H1 (cell line): Measurements from ENCODE around the gene PIGZ. TPM values are rescaled to one million over a fixed set of nuclear protein-coding genes. Genes with fewer than 3 reads are reported as not detected.

ENCODE experiments used
- CTCF ChIA-PET: fragments of 300-600 bp; sonication (Branson Sonifier 250); formaldehyde crosslinking; loops from one replicate; lab custom pipeline; 2021; ENCODE audit not compliant: partially characterized antibody; lab: Charles Lee
- POLR2A ChIA-PET: fragments of 300-600 bp; sonication (Branson Sonifier 250); formaldehyde crosslinking; loops from one replicate; lab custom pipeline; 2021; ENCODE audit warnings: inconsistent platforms; ENCODE audit not compliant: partially characterized antibody; lab: Charles Lee
- DNase-seq, 2 experiments: peaks; one replicate each; pipeline versions ENCODE4 v3.0.0 to v3.0.0-alpha.2; 2010 to 2022; ENCODE audit warnings: low spot score in 2 of 2, low read depth in 1 of 2, mixed read lengths in 1 of 2
- FAIRE-seq: peaks from 2 replicates; lab custom pipeline; 2011; peaks lifted over from hg19 to GRCh38; lab: Jason Lieb, UNC
- H2AFZ ChIP-seq: 2 replicates; pipeline ENCODE4 v1.8.1; 2012; ENCODE audit warnings: low read length, inconsistent platforms
- H2AK5ac ChIP-seq: 2 replicates; pipeline ENCODE4 v1.6.1; 2013; ENCODE audit warnings: low read depth, low read length
- H2BK120ac ChIP-seq: replicated peaks from 2 replicates; pipeline ENCODE3; 2013; ENCODE audit warnings: low read depth, low read length, inconsistent platforms
- H2BK12ac ChIP-seq: 2 replicates; pipeline ENCODE4 v1.6.1; 2013; ENCODE audit warnings: low read depth, low read length
- H2BK15ac ChIP-seq: 2 replicates; pipeline ENCODE4 v1.6.1; 2013; ENCODE audit warnings: low read length
- H2BK20ac ChIP-seq: 2 replicates; pipeline ENCODE4 v1.6.1; 2013; ENCODE audit warnings: low read length
- H2BK5ac ChIP-seq: 2 replicates; pipeline ENCODE4 v1.6.1; 2013; ENCODE audit warnings: low read depth, low read length
- H3K14ac ChIP-seq: 2 replicates; pipeline ENCODE4 v1.6.1; 2013; ENCODE audit warnings: inconsistent platforms; ENCODE audit not compliant: insufficient read length
- H3K18ac ChIP-seq: 2 replicates; pipeline ENCODE4 v1.6.1; 2013; ENCODE audit warnings: low read length; ENCODE audit errors: extremely low read depth
- H3K23ac ChIP-seq: 2 replicates; pipeline ENCODE4 v1.6.1; 2013; ENCODE audit warnings: inconsistent platforms; ENCODE audit not compliant: insufficient read length
- H3K23me2 ChIP-seq: 2 replicates; pipeline ENCODE4 v1.6.1; 2013; ENCODE audit warnings: low read depth, low read length
- H3K27ac ChIP-seq: 2 replicates; pipeline ENCODE4 v1.6.1; 2011; ENCODE audit warnings: low read depth, low read length, inconsistent platforms
- H3K27me3 ChIP-seq, 4 experiments: replicated peaks in 1 of 4; 1 replicate in 1 of 4; 2 replicates in 3 of 4; pipeline versions ENCODE4 v1.6.1 to v1.8.1; 2011 to 2013; ENCODE audit warnings: low read length in 3 of 4, mild to moderate bottlenecking in 3 of 4, inconsistent platforms in 2 of 4, mixed read lengths in 2 of 4, moderate library complexity in 1 of 4; ENCODE audit not compliant: control insufficient read depth in 3 of 4, insufficient read depth in 3 of 4; ENCODE audit errors: extremely low read depth in 1 of 4
- H3K36me3 ChIP-seq, 4 experiments: 2 replicates each; pipeline versions ENCODE4 v1.6.1 to v1.8.1; 2011 to 2013; ENCODE audit warnings: mild to moderate bottlenecking in 4 of 4, low read length in 3 of 4, moderate library complexity in 2 of 4, control low read depth in 1 of 4, inconsistent platforms in 1 of 4; ENCODE audit not compliant: insufficient read depth in 4 of 4, control insufficient read depth in 2 of 4
- H3K4ac ChIP-seq: replicated peaks from 2 replicates; pipeline ENCODE3; 2013; ENCODE audit warnings: low read length, low read depth, mixed read lengths, inconsistent platforms; ENCODE audit not compliant: insufficient read length
- H3K4me1 ChIP-seq, 4 experiments: replicated peaks in 1 of 4; 1 replicate in 1 of 4; 2 replicates in 3 of 4; pipeline versions ENCODE4 v1.6.1 to v1.8.1; 2011 to 2013; ENCODE audit warnings: low read length in 3 of 4, inconsistent platforms in 2 of 4, mixed read lengths in 1 of 4; ENCODE audit not compliant: insufficient read depth in 4 of 4, control insufficient read depth in 3 of 4
- H3K4me2 ChIP-seq, 2 experiments: 2 replicates each; pipeline versions ENCODE4 v1.6.1 to v1.8.1; 2011 to 2013; ENCODE audit warnings: low read depth in 2 of 2, low read length in 2 of 2, control low read depth in 1 of 2, inconsistent platforms in 1 of 2, mild to moderate bottlenecking in 1 of 2; ENCODE audit not compliant: insufficient read depth in 1 of 2
- H3K4me3 ChIP-seq, 4 experiments: fragments of 200-600, 300-600 bp in 1 of 4; sonication (generic), shearing (Covaris generic), sonication (Bioruptor Twin) in 1 of 4; 2 replicates each; pipeline versions ENCODE4 v1.5.1 to v1.8.1; 2011 to 2016; ENCODE audit warnings: low read length in 4 of 4, low read depth in 3 of 4, control low read depth in 2 of 4, inconsistent platforms in 2 of 4, mild to moderate bottlenecking in 2 of 4, mixed read lengths in 1 of 4, moderate library complexity in 1 of 4; ENCODE audit not compliant: insufficient read depth in 2 of 4; ENCODE audit errors: extremely low read depth in 1 of 4
- H3K56ac ChIP-seq: replicated peaks from 2 replicates; pipeline ENCODE3; 2013; ENCODE audit warnings: low read depth, mild to moderate bottlenecking, mixed read lengths, low read length, inconsistent platforms; ENCODE audit not compliant: insufficient read length
- H3K79me1 ChIP-seq: 2 replicates; pipeline ENCODE4 v1.6.1; 2013; ENCODE audit warnings: low read depth, low read length, control low read depth
- H3K79me2 ChIP-seq, 2 experiments: 2 replicates each; pipeline versions ENCODE4 v1.6.1 to v1.8.1; 2012 to 2013; ENCODE audit warnings: low read length in 2 of 2, mild to moderate bottlenecking in 2 of 2, inconsistent platforms in 1 of 2; ENCODE audit not compliant: insufficient read depth in 2 of 2, control insufficient read depth in 1 of 2
- H3K9ac ChIP-seq, 4 experiments: replicated peaks in 1 of 4; 1 replicate in 1 of 4; 2 replicates in 3 of 4; pipeline versions ENCODE4 v1.6.1 to v1.8.1; 2011 to 2013; ENCODE audit warnings: low read depth in 3 of 4, low read length in 3 of 4, control low read depth in 2 of 4, mild to moderate bottlenecking in 2 of 4, moderate library complexity in 2 of 4, inconsistent platforms in 1 of 4; ENCODE audit errors: extremely low read depth in 1 of 4
- H3K9me3 ChIP-seq, 2 experiments: 2 replicates each; pipeline versions ENCODE4 v1.6.1 to v1.8.1; 2012 to 2013; ENCODE audit warnings: mild to moderate bottlenecking in 2 of 2, moderate library complexity in 2 of 2, control low read depth in 1 of 2, inconsistent platforms in 1 of 2, low read depth in 1 of 2, low read length in 1 of 2, mixed read lengths in 1 of 2; ENCODE audit not compliant: insufficient read depth in 2 of 2
- H4K20me1 ChIP-seq, 2 experiments: replicated peaks in 1 of 2; 2 replicates each; pipeline versions ENCODE3 to v1.8.1; 2011 to 2013; ENCODE audit warnings: inconsistent platforms in 2 of 2, low read length in 2 of 2, mild to moderate bottlenecking in 1 of 2; ENCODE audit not compliant: insufficient read depth in 2 of 2, control insufficient read depth in 1 of 2
- H4K5ac ChIP-seq: 2 replicates; pipeline ENCODE4 v1.6.1; 2013; ENCODE audit warnings: low read length, low read depth, mixed read lengths, inconsistent platforms; ENCODE audit not compliant: insufficient read length
- H4K8ac ChIP-seq: 2 replicates; pipeline ENCODE4 v1.8.0; 2013; ENCODE audit warnings: mild to moderate bottlenecking, moderate library complexity, low read length, inconsistent platforms; ENCODE audit not compliant: insufficient read depth; ENCODE audit errors: extremely low read depth
- H4K91ac ChIP-seq: replicated peaks from 2 replicates; pipeline ENCODE3; 2013; ENCODE audit warnings: low read length, mixed read lengths, inconsistent platforms; ENCODE audit not compliant: insufficient read length
- BACH1 ChIP-seq: IDR thresholded peaks from 2 replicates; pipeline ENCODE4 v1.6.1; 2012; ENCODE audit warnings: low read length, improper control_type of control experiment
- CHD1 ChIP-seq: IDR thresholded peaks from 2 replicates; pipeline ENCODE4 v1.6.1; 2012; ENCODE audit warnings: low read depth, low read length, improper control_type of control experiment
- E2F6 ChIP-seq: IDR thresholded peaks from 2 replicates; pipeline ENCODE4 v1.6.1; 2012; ENCODE audit warnings: inconsistent platforms
- EP300 ChIP-seq, 2 experiments: IDR thresholded peaks; 1 replicate in 1 of 2; 2 replicates in 1 of 2; pipeline ENCODE4 v1.6.1; 2011 to 2012; ENCODE audit warnings: low read depth in 2 of 2, low read length in 2 of 2, mild to moderate bottlenecking in 2 of 2, borderline replicate concordance in 1 of 2, inconsistent platforms in 1 of 2, moderate library complexity in 1 of 2
- FOSL1 ChIP-seq: IDR thresholded peaks from 2 replicates; pipeline ENCODE4 v1.6.1; 2011; ENCODE audit warnings: mild to moderate bottlenecking, low read depth, low read length, moderate library complexity; ENCODE audit not compliant: insufficient read depth
- JUND ChIP-seq: IDR thresholded peaks from 2 replicates; pipeline ENCODE4 v1.6.1; 2011; ENCODE audit warnings: mild to moderate bottlenecking, improper control_type of control experiment, low read length
- KDM1A ChIP-seq: fragments of 200-600, 300-600 bp; sonication (generic); IDR thresholded peaks from 2 replicates; pipeline ENCODE4 v1.7.1; 2016; ENCODE audit warnings: mild to moderate bottlenecking, low read length, borderline replicate concordance
- MAX ChIP-seq: IDR thresholded peaks from 2 replicates; pipeline ENCODE4 v1.6.1; 2012; ENCODE audit warnings: inconsistent platforms
- WGBS, 2 experiments: shearing (Covaris generic) in 1 of 2; methylation state at CpG; one replicate each; pipeline versions ENCODE4 v1.1.6 to v1.1.7; 2013 to 2015; ENCODE audit warnings: low lambda C conversion rate in 2 of 2, mixed read lengths in 2 of 2, inconsistent platforms in 1 of 2, low coverage in 1 of 2, missing lambda C conversion rate in 1 of 2; ENCODE audit not compliant: insufficient replicate concordance in 2 of 2, insufficient coverage in 1 of 2, insufficient read length in 1 of 2; ENCODE audit errors: extremely low coverage in 1 of 2, missing lambda C conversion rate in 1 of 2; 5-methylcytosine and 5-hydroxymethylcytosine counted together
- polyA plus RNA-seq, 7 experiments: library from polyadenylated mRNA; depleted of rRNA in 3 of 7; stranded (reverse) in 5 of 7; unstranded in 2 of 7; fragments of >200 nt in 5 of 7; fragments of 200-250 nt in 2 of 7; gene quantifications; 1 replicate in 5 of 7; 2 replicates in 1 of 7; 4 replicates in 1 of 7; pipeline versions ENCODE4 v1.2.1 to v1.2.3, GENCODE V29; 2011 to 2013; ENCODE audit warnings: missing spikeins in 2 of 7, mixed read lengths in 2 of 7
- total RNA-seq: library from RNA; stranded (reverse); fragmentation: NEBNext Ultra II Directional; extraction: Animal tissue kit (Norgen Biotek cat#: 25700); gene quantifications from 2 replicates; pipeline ENCODE4 v1.2.1, GENCODE V29; 2021

Gene PIGZ
- total and polyA plus RNA-seq, 2 of the 8 experiments (the other 6 are each of a cell fraction or from before 2014, with no cell fraction given): 0.32 TPM; not detected in 1

- no peak overlapping the region for H4K5ac ChIP-seq
- H3K36me3 ChIP-seq: peaks cover 0 to 8% (median 0%) of the 10 kb centered on the region in 4 experiments; a peak in 1 of 8 replicates
- no peaks in the 10 kb centered on the region for H3K9me3 ChIP-seq
- peak overlapping the region; percentile 70 to 88 for H3K4me2 ChIP-seq
- H4K20me1 ChIP-seq: no peaks in the 10 kb centered on the region
- peak overlapping the region in 3 of 4 experiments; percentile 5 to 65 (median 6); a peak in 3 of 8 replicates for H3K4me3 ChIP-seq
- no peak overlapping the region for H2BK5ac ChIP-seq
- H3K23ac ChIP-seq: no peak overlapping the region
- H2BK20ac ChIP-seq: no peak overlapping the region
- no peak overlapping the region for H3K4ac ChIP-seq
- H4K91ac ChIP-seq: no peak overlapping the region
- peaks cover 0 to 24% (median 10%) of the 10 kb centered on the region in 4 experiments; a peak in 5 of 7 replicates for H3K4me1 ChIP-seq
- no peaks in the 10 kb centered on the region for H3K79me1 ChIP-seq
- DNase-seq (peak in 1 of 2 experiments; percentile 75), FAIRE-seq (no peak)
- no peak overlapping the region for H2BK120ac ChIP-seq
- peaks cover 10% of the 10 kb centered on the region; the same call in 1 of the 2 replicates for H3K23me2 ChIP-seq
- peak overlapping the region; percentile 31; the same call in 1 of the 2 replicates for H2AFZ ChIP-seq
- peak overlapping the region in 1 of 4 experiments; percentile 12; a peak in 1 of 7 replicates for H3K9ac ChIP-seq
- H3K79me2 ChIP-seq: no peaks in the 10 kb centered on the region
- ChIA-PET CTCF (interaction anchor here (1.0 to 1.1 kb wide), 3 partner anchors 14 to 32 kb away, joined by 3 to 4 read pairs (median 3); no protein-coding TSS in a partner anchor), POLR2A (interaction anchor here (0.7 kb wide), 1 partner anchor 23 kb away, joined by 3 read pairs; no protein-coding TSS in a partner anchor)
- peaks cover 52 to 66% (median 63%) of the 10 kb centered on the region in 4 experiments for H3K27me3 ChIP-seq
- no peak overlapping the region for H2AK5ac ChIP-seq
- no peak overlapping the region for H3K56ac ChIP-seq
- WGBS, 2 experiments: 52% methylated on average over 31 of the region's 47 CpGs; no CpG with 5 or more reads in 1 of the 2 experiments
- no peak overlapping the region for H3K18ac ChIP-seq
- H2BK12ac ChIP-seq: no peak overlapping the region
- H4K8ac ChIP-seq: no peak overlapping the region; the same call in 1 of the 2 replicates
- no peak overlapping the region for H3K14ac ChIP-seq
- no peak overlapping the region for H2BK15ac ChIP-seq
- no peak overlapping the region for H3K27ac ChIP-seq
- TF ChIP-seq BACH1: 0 out of 2 replicates have a peak, but pooled peaks have one; percentile 5
- peak; percentile 72 for TF ChIP-seq JUND
- no peak for TF ChIP-seq FOSL1
- peak in 1 of 2 experiments; percentile 95; a peak in 2 of 3 replicates for TF ChIP-seq EP300 (IDR thresholded peaks at IDR 0.05; ENCODE audit: borderline replicate concordance in 1 of 2, low read depth in 2 of 2, low read length in 2 of 2)
- 0 out of 2 replicates have a peak, but pooled peaks have one; percentile 41 for TF ChIP-seq CHD1
- TF ChIP-seq KDM1A: no peak
- TF ChIP-seq E2F6: peak; percentile 81
- peak; percentile 73 for TF ChIP-seq MAX
These were observed 1.9 kb downstream of the PIGZ start for GRCh38 chr3:196966526-196967401.
